ENCODE results near the gene NSG1.

DNA sequence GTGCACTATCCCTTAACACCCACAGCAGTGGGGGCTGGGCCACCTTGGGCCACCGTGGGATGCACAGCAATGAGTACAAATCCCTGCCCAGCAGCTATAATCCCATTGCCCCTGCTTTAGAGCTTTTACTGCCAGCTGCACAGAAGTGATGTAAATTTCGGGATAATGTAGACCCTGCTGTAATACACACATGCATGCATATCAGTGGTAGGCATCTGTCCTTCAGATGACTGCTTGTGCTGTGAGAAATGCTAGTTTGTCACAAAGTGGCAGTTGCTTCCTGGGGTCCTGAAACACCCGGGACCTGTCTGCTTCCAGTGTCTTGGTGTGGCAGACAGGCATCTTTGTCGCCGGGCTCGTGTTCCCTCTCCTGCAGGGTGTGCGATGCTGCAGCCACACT lies 14.1 kb downstream of the NSG1 start:
- TF ChIP-seq POLR2A (IDR thresholded peaks at IDR 0.05) = no peak
- TF ChIP-seq, protein P1, sequence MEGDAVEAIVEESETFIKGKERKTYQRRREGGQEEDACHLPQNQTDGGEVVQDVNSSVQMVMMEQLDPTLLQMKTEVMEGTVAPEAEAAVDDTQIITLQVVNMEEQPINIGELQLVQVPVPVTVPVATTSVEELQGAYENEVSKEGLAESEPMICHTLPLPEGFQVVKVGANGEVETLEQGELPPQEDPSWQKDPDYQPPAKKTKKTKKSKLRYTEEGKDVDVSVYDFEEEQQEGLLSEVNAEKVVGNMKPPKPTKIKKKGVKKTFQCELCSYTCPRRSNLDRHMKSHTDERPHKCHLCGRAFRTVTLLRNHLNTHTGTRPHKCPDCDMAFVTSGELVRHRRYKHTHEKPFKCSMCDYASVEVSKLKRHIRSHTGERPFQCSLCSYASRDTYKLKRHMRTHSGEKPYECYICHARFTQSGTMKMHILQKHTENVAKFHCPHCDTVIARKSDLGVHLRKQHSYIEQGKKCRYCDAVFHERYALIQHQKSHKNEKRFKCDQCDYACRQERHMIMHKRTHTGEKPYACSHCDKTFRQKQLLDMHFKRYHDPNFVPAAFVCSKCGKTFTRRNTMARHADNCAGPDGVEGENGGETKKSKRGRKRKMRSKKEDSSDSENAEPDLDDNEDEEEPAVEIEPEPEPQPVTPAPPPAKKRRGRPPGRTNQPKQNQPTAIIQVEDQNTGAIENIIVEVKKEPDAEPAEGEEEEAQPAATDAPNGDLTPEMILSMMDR (IDR thresholded peaks at IDR 0.05) = no peak
